Measurements from ENCODE around the gene INPP1.

Gene INPP1

GRCh38 chr2:190418727-190419126 is 75.3 kb downstream of the INPP1 start:
- no peak for TF ChIP-seq CTCF (IDR thresholded peaks at IDR 0.05; ENCODE audit: low read depth, low read length, missing control alignments)
- DNase-seq (ENCODE audit: extremely low read depth, low read depth): no peak
- H3K4me3 ChIP-seq (replicated peaks; ENCODE audit: low read depth, low read length): no peak overlapping the region

GRCh38 chr2:190420801-190421200 is 77.4 kb downstream of the INPP1 start:
- no peak overlapping the region for H3K4me3 ChIP-seq (replicated peaks; ENCODE audit: low read depth, low read length)
- TF ChIP-seq CTCF (IDR thresholded peaks at IDR 0.05; ENCODE audit: low read depth, low read length, missing control alignments): no peak
- DNase-seq (ENCODE audit: extremely low read depth, low read depth): no peak
